22Rv1 (cell line): ENCODE data around the gene OGDH.
"Not testable (repeated sequence)": the region's sequence is repeated elsewhere in the genome, so short reads cannot be mapped to it uniquely, and the experiment has no call there.

Source experiments
- H3K27ac ChIP-seq: fragments of 450-650 bp; 2 replicates; pipeline ENCODE4 v1.5.1; 2017
- ZFX ChIP-seq: fragments of 450-650 bp; IDR thresholded peaks from 2 replicates; pipeline ENCODE4 v1.6.1; 2017; ENCODE audit warnings: antibody characterized with exemption, borderline replicate concordance
- TF ChIP-seq, protein P1 (sequence below): fragments of 450-650 bp; IDR thresholded peaks from 2 replicates; pipeline ENCODE4 v1.5.1; 2017; ENCODE audit warnings: mild to moderate bottlenecking

Gene OGDH

DNA sequence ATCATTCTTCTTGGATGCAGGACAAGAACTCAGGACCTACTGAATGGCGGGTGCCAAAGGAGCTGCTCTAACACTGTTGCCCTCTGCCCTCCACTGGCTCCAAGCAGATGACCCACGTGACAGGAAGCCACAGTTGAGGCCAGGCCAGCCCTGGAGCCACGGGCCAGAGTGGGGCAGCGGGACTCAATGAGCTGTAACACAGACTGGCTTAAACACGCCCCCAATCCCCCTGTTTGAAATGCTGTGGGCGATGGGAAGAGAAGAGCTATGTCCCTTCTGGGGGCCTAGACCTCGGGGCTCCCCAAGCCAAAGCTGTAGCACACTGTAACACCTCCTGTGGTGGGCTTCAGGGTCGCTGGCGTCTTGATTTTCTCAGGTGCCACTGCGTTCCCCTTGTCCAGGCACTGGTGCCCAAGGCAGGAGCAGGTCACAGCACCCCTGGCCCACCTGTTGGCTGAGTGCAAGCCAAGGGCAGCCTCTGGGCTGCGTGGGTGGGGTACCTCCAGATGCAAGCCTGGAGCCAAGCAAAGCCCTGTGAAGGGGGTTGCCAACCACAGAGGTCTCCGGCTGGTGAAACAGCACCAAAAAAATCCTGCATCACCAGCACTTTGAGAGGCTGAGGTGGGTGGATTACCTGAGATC lies 123.6 kb downstream of the OGDH start:
- H3K27ac ChIP-seq: no peak overlapping the region
- no peak for TF ChIP-seq ZFX

DNA sequence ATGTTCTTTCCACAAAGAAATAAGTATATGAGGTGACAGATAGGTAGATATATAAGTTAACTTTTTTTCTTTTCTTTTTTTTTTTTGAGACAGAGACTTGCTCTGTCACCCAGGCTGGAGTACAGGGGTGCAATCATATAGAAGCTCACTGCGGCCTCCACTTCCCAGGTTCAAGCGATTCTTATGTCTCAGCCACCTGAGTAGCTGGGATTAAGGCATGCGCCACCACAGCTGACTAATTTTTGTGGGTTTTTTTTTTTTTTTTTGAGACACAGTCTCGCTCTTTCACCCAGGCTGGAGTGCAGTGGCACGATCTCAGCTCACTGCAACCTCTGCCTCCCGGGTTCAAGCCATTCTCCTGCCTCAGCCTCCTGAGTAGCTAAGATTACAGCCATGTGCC lies 126.5 kb downstream of the OGDH start:
- not testable (repeated sequence) for H3K27ac ChIP-seq

DNA sequence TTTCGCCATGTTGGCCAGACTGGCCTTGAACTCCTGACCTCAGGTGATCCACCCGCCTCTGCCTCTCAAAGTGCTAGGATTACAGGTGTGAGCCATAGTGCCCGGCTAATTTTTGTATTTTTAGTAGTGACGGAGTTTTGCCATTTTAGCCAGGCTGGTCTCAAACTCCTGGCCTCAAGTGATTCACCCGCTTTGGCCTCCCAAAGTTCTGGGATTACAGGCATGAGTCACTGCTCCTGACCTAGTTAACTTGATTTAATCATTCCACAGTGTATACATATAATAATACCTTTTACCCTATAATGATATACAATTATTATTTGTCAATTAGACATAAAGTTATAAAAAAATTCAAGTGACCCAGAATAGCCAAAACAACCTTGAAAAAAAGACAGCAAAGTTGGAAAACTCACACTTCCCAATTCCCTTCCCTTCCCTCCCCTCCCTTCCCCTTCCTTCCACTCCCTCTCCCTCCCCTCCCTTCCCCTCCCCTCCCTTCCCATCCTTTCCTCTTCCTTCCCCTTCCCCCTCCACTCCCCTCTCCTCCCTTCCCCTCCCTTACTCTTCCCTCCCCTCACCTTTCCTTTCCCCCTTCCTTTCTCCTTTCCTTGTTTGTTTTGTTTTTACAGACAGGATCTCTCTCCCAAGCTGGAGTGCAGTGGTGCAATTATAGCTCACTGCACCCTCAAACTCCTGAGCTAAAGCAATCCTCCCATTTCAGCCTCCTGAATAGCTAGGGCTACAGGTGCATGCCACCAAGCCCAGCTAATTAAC lies 127.5 kb downstream of the OGDH start:
- TF ChIP-seq ZFX: no peak
- H3K27ac ChIP-seq: no peak overlapping the region

DNA sequence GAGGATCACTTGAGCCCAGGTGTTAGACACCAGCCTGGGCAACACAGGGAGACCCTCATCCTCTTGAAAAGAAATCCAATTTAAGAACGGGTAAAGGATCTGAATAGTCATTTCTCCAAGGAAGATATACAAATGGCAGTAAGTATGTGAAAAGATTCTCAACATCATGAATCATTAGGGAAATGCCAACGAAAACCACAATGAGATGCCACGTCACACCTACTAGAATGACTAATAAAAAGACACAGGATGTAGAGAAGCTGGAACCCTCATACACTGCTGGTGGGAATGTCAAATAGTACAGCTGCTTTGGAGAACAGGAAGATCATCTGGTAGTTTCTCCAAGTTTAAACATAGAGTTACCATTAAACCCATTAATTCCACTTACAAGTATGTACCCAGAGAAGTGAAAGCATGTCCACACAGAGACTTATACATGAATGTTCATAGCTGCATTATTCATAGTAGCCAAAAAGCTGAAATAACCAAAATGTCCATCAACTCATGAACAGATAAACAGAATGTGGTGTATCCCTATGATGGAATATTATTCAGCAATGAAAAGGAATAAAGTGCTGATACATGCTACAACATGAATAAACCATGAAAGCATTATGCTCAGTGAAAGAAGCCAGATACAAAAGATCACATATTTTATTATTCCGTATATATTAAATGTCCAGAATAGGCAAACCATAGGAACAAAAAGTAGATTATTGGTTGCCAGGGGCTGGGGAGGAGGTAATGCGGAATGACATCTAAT lies 129.2 kb downstream of the OGDH start:
- H3K27ac ChIP-seq: no peak overlapping the region
- TF ChIP-seq, protein P1, sequence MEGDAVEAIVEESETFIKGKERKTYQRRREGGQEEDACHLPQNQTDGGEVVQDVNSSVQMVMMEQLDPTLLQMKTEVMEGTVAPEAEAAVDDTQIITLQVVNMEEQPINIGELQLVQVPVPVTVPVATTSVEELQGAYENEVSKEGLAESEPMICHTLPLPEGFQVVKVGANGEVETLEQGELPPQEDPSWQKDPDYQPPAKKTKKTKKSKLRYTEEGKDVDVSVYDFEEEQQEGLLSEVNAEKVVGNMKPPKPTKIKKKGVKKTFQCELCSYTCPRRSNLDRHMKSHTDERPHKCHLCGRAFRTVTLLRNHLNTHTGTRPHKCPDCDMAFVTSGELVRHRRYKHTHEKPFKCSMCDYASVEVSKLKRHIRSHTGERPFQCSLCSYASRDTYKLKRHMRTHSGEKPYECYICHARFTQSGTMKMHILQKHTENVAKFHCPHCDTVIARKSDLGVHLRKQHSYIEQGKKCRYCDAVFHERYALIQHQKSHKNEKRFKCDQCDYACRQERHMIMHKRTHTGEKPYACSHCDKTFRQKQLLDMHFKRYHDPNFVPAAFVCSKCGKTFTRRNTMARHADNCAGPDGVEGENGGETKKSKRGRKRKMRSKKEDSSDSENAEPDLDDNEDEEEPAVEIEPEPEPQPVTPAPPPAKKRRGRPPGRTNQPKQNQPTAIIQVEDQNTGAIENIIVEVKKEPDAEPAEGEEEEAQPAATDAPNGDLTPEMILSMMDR: no peak
- no peak for TF ChIP-seq ZFX

DNA sequence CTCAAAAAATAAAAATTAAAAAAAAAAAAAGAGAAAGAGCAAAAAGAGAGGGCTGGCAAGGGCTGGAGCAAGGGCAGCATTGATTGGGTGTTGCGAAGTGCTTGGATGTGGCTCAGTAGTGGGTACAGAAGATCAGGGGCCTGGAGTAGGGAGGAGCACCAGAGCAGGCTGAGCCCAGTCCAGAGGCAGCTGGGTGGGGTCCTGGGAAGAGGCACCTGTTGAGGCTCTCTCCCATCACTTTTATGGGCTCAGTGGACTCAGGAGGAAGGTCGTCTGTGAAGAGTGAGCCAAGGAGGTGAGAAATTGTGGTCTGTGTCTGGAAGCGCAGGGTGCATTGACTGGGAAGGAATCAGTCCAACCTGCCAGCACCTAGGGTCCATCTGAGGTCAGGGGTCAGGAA lies 130.5 kb downstream of the OGDH start:
- no peak overlapping the region for H3K27ac ChIP-seq

DNA sequence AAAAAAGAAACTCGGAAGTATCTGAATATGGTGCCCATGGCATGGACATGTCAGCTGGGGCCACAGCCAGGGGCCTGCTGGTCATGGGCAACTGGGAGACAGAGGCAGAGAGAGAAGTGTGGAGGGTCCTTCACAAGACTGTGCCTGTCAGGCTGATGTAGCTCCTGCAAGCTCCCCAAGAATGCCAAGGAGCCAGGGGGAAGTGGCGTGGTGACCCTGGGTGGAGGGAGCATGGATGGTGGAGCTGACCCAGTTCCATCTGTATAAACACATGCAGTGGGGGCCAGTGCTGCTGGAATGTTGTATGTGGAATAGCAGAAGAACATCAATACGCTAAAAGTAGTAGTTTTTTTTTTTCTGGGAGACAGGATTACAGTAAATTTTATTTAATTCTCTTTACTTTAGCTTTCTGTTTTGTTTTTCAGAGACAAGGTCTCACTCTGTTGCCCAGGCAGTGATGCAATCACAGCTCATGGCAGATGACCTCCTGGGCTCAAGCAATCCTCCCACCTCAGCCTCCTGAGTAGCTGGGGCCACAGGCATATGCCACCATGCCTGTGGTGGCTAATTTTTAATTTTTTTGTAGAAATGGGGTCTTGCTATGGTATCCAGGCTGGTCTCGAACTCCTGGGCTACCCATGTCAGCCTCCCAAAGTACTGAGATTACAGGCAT lies 131.8 kb downstream of the OGDH start:
- H3K27ac ChIP-seq: no peak overlapping the region
- no peak for TF ChIP-seq ZFX
- TF ChIP-seq, protein P1: no peak

More for the DNA sequence above, 130.5 kb downstream of the OGDH start:
- TF ChIP-seq ZFX: no peak
- TF ChIP-seq, protein P1: no peak

DNA sequence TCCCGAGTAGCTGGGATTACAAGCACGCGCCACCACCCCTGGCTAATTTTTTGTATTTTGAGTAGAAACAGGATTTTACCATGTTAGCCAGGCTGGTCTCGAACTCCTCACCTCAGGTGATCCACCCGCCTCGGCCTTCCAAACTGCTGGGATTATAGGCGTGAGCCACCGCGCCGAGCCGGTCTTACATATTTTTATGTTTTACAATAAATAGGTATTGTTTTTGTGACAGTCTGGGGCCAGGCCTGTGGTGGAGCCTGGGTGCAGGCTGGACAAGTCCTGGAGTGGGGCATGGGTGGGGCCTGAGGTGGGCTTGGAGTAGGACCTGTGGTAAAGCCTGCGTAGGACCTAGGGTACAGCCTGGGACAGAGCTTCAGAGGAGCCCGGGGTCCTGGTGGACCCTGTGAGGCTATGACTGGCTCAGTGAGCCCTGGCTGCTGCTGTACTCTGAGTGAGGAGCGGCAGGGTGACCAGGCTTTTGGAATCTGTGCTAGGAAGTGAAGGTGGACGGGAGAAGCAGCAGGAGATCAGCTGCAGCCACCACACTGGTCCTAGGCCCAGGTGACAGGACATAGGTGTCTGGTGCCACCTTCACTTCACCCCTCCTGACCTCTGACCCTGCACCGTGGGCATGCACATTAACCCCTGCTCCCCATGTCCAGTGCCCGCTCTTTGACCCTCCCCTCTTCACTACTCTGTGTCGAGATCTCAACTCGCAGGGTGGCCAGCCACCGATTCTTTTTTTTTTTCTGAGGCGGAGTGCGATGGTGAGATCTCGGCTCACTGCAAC lies 132.6 kb downstream of the OGDH start:
- no peak for TF ChIP-seq ZFX
- TF ChIP-seq, protein P1: no peak
- H3K27ac ChIP-seq: no peak overlapping the region

DNA sequence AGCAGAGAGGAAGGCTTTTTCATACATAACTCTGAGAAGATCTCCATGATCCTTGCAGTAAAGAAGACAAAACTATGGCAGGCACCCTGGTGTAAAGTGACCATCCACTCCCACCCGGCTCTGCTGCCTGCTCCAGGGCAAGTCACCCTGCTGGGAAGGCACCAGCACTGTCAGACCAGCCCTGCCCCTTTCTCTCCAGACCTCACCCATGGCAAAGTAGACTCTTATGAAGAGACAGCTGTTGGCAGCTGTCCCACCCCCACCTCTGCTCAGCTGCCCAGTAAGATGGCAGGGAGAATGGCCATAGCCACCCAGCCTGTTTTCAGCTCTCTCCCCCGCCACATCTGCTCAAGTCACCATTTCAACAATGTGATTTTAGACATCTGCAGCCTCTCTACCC lies 133.6 kb downstream of the OGDH start:
- no peak overlapping the region for H3K27ac ChIP-seq
- no peak for TF ChIP-seq ZFX
- TF ChIP-seq, protein P1: no peak
